Activated naive CD4-positive, alpha-beta T cell treated with anti-CD3 and anti-CD28 coated beads, Interleukin-2, amount 50 U/mL, for 16 hours (primary cell): ENCODE measurements around the gene FHIT.

Experiments
- DNase-seq: peaks from one replicate; pipeline ENCODE4 v3.0.0-alpha.2; 2020

Gene FHIT

DNA sequence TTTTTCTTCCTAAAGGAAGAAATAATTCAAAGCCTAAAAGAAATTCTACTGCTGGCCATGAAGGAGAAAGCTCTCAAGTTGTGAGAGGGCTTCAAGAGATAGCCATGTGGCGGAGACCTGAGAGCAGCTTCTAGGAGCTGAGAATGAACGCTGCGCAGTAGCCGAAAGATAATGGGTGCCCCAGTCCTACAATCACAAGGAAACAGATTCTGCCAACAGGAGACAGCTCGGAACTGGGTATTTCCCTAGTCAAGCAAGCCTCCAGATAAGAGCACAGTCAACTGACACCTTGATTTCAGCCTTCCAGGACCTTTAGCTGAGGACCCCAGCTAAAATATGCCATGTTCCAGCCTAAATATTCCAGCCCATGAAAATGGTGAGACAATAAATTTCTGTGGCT lies 824.1 kb downstream of the FHIT start:
- DNase-seq = no peak

DNA sequence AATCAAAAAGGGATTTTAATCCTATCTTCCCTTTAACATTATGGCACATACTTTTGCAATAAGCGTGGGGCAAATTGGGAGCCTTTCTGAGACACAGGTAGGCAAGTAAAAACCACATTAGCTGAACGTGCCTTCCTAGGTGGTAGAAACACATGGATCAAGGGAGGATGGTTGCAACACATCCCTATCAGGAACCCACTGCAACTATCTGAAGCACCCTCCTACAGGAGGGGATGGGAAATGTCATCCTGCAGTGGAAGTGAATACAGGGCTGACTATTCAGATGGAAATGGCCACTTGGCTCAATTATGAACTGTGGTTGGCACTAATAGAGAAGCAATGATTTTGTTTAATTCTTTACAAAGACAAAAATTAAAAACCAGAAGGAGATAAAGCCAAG lies 826.3 kb downstream of the FHIT start:
- DNase-seq = no peak

GRCh38 chr3:60424034-60424433 lies 827.2 kb downstream of the FHIT start:
- DNase-seq = no peak

- no peak for DNase-seq
Observed at GRCh38 chr3:60423556-60423955, 827.7 kb downstream of the FHIT start.

GRCh38 chr3:60421749-60422446 lies 829.4 kb downstream of the FHIT start:
- no peak for DNase-seq

DNA sequence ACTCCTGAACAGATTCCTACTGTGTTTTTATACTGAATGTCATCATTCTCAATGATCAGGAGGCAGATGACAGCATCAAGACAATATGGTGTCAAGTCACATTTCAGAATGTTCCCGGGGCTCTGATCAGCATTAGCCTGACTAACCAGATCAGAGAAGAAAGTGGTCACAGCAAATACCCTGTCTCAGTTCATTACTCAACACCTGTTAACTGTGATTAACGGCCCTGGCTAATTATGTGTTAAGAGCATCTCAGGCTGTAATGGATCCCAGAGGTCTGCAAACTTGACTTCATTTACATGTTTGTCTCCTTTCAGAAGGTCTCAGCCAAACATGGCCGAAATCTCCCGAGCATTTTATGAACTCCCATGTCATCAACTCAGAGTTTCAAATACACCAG lies 833.7 kb downstream of the FHIT start:
- no peak for DNase-seq

GRCh38 chr3:60414011-60414410 lies 837.2 kb downstream of the FHIT start:
- no peak for DNase-seq

- DNase-seq = no peak
Observed at GRCh38 chr3:60413551-60413950, 837.7 kb downstream of the FHIT start.

- no peak for DNase-seq
Observed at GRCh38 chr3:60403866-60404265, 847.4 kb downstream of the FHIT start.

GRCh38 chr3:60402931-60403330 lies 848.3 kb downstream of the FHIT start:
- no peak for DNase-seq

DNA sequence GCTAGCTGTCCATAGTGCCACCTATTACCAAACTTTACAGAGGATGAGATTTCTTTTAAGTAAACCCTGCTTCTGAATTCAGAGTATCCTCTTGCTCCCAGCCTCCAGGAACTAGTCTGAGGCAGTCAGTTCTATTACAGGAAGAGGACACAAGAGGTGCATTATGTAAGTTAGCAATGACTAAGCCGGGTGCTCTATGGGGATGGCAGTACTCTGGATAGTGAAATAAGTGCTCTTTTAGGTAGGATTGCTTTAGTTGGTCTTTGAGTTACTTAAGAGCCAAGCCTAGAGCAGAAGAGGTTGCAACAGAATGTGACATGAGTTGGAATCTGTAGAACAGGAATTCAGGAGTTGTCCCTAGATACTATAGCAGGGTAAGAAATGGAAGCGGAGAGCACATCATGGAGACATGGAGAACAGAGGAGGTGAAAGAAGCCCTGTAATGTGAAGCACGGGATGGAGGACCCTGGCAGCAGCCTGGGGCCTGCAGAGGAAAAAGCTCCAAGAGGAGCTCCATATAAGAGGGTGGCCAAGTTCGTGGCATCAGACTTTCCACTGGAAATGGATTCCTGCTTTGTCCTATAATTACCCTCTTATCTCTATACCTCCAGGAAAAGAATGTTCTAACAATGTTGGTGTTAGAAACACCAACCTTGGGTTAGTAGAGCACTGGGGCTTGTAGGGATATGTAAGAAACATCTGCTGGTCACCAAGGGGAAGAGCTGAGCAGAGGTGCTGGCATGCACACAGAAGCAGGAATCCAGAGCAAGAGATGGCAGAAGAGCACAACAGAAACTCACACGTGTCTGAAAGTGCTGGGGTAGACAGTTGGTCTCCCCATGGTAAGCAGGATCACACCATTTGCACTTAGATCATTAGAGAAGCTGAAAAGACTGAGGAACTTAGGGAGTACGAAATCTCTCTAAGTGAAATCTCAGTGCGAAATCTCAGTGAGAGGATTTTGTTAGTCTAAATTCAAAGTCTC lies 851.1 kb downstream of the FHIT start:
- DNase-seq = no peak

DNA sequence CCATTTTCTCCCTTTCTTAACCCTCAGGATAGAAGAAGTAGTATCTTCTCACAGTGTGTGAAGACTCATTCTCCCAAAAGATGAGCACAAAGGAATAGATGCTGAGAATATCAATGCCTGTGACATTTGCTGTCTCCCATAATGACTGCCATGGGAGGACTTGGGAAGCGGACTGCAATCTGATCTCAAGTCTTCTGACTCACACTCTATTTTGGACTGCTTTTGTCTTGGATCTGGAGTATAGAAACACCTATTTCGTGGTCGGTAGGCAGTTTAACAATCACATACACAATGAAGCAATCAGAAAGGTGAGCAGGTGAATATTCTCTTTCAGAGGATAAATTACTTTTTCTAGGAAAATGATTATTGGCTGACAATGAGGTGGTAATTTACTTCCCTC lies 852.0 kb downstream of the FHIT start:
- DNase-seq = no peak

DNA sequence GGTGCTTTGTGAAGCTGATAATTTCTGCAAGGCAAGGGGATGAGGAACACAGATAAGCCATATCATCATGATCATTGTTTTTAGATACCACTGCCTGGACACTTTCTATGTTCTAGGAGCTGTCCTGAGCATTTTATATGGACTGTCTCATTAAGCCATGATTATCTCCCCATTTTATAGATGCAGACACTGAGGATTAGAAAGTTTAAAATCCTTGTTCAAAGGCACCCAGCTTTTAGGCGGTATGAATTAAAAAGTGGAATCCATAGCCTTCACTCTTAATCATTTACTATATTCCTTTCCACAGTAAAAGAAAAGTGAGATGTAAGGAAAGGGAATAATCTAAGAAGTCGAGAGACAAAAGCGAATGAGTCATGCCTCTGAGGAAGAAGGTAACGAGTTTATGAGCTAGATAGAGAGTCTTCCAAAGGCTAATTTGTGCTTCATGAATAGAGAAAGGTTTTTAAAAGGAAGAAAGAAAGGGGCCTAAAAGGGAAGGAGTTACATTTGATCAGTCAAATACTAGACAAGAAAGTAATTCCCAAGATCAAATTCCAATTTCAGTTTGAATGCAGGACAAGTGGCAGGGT lies 856.0 kb downstream of the FHIT start:
- no peak for DNase-seq

- DNase-seq = no peak
Observed at GRCh38 chr3:60393946-60394345, 857.3 kb downstream of the FHIT start.

DNA sequence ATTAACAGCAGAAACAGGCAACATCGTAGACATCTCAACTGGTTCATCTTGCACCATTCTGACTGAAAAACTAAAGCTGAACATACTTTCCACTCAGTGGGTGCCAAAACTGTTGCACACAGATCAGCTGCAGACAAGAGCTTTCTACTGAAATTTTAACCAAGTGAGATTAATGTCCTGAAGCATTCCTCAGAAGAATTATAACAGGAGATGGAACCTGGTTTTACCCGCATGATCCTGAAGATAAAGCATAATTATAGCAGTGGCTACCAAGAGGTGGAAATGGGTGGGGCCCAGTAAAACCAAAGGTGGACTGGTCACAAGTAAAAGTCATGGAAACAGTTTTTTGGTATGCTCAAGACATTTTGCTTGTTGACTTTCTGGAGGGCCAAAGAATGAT lies 858.8 kb downstream of the FHIT start:
- DNase-seq = no peak

GRCh38 chr3:60391292-60391691 lies 860.0 kb downstream of the FHIT start:
- DNase-seq = no peak

DNA sequence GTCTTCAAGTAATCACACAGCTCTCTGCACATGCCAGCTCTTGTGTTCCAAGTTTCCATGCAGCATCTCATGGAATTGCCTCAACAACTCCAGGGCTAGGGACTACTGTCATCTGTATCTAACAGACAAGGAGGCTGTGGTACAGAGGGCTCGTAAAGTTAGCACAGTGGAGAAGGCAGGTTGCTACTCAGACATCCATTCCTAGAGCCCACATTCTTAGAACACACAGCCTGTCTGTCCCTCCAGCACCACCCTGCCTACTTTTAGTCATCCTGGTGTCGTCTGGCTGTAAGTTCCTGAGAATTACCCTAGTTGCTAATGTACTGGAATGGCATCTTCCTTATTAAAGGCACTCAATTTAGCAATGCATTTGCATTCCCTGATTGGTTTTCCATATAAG lies 862.5 kb downstream of the FHIT start:
- no peak for DNase-seq

GRCh38 chr3:60386306-60386705 lies 864.9 kb downstream of the FHIT start:
- DNase-seq = no peak

DNA sequence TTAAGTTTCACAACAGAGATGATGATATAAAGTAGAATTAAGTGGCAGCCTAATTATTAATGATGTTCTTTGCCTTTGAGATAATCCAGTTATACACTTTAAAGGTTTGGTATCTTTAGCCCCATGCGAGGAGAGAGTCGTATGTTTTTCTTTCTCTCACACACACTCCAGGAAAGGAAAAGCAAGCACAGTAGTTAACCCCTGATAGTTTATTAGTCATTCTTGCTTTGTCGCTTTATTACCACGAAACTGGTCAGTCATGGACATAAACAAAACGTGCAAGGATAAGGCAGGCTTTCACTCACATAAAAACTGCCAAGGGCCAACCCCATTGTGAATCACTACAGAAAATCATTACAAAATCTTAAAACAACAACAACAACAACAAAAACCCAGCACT lies 866.9 kb downstream of the FHIT start:
- no peak for DNase-seq

DNA sequence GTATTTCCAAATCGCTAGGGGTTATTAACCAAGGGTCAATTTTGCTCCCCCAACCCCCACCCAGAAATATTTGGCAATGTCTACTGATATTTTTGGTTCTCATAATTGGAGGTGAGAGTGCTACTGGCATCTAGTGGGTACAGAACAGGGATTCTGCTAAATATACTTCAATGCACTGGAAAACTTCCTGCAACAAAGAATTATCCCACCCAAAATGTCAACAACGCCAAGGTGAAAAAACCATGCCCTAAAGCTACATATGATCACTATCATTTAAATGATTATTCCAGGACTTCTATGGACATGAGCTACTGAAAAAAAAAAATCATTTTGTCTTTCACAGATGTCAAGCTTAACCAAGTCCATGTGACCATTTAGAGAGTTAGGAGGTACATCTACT lies 867.9 kb downstream of the FHIT start:
- DNase-seq = no peak

DNA sequence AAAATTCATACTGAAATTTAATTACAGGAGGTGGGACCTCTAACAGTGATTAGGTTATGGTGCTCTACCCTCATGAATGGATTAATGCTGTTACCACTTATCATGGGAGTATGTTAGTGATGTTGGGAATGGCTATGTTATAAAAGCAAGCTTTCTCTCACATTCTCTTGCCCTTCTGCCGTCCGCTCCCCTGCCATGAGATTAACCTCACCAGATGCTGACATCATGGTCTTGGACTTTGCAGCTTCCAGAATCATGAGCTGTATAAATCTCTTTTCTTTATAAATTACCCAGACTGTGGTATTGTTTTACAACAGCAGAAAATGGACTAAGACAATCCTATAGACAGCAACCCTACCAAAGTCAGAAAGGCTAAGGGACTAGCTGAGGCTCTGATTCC lies 884.8 kb downstream of the FHIT start:
- no peak for DNase-seq

DNA sequence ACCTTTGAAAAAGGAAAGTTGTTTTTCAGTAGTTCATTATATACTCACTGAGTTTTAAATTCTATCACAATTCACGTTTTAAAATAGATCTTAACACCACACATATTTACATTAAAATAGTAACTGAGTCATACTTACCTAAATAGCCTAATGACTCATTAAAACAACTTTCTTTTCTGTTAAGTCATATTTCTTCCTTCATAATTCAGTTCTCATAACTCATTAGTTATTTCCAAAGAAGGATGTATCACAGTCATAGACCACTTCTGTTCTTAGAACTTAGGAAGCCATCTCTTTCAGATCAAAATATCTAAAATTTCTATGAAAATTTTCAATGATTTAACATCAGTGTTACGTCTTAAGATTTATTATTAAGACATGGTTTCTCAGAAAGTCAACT lies 885.9 kb downstream of the FHIT start:
- DNase-seq = no peak

DNA sequence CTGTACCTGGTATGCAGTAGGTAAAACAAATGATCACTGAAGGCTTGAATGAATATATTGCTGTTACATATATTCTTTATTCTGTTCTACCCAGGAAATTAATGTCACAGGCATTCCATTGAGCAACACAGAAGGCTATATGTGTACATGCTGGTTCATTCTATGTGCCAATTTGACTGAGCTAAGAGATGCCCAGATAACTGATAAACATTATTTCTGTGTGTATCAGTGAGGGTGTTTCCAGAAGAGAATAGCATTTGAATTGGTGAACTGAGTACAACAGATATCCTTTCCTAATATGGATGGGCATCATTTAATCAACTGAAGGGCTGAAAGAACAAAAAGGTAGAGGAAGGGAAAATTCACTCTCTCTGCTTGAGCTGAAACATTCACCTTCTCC lies 886.8 kb downstream of the FHIT start:
- no peak for DNase-seq

DNA sequence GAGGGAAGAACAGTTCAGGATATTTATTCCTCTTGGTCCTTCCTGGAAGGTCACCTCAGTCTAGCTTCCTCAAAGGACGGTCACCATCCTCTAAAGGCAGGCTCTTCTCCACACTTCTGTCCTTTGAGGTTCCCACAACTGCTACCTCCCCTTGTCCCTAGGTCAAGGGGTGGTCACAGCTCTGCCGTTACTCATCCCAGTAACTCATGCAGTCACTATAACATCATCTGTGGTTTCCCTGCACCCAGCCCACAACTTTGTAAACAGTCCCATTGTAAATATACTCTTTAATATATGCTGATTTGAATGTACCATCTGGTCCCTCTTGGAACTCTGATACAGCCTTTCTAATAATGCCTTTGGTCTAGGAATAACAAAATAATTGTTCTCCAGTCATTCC lies 887.4 kb downstream of the FHIT start:
- DNase-seq = no peak
